SKM-1 treated with dmso at 0.1 percent for 144 hours (cell line): Measurements from ENCODE around the gene FBLL1.
"Not testable (repeated sequence)": the region's sequence is repeated elsewhere in the genome, so short reads cannot be mapped to it uniquely, and the experiment has no call there.

Source experiments
- DNase-seq: peaks from one replicate; lab custom pipeline; 2025; ENCODE audit not compliant: unreplicated experiment; lab: John Stamatoyannopoulos, UW

The FBLL1 gene

GRCh38 chr5:168550656-168551055 is 21.6 kb downstream of the FBLL1 start:
- DNase-seq, result no peak

- no peak for DNase-seq
Observed at GRCh38 chr5:168552146-168552545, 23.0 kb downstream of the FBLL1 start.

- no peak for DNase-seq
Observed at GRCh38 chr5:168553377-168554130, 24.4 kb downstream of the FBLL1 start.

GRCh38 chr5:168557389-168557788 is 28.3 kb downstream of the FBLL1 start:
- no peak for DNase-seq

GRCh38 chr5:168562279-168562678 is 33.2 kb downstream of the FBLL1 start:
- no peak for DNase-seq

GRCh38 chr5:168563959-168564358 is 34.9 kb downstream of the FBLL1 start:
- DNase-seq, result no peak

GRCh38 chr5:168568738-168569137 is 39.6 kb downstream of the FBLL1 start:
- no peak for DNase-seq

- no peak for DNase-seq
Observed at GRCh38 chr5:168570490-168571328, 41.6 kb downstream of the FBLL1 start.

- DNase-seq, result not testable (repeated sequence)
Observed at GRCh38 chr5:168573663-168574062, 44.6 kb downstream of the FBLL1 start.

- DNase-seq, result not testable (repeated sequence)
Observed at GRCh38 chr5:168574156-168574555, 45.1 kb downstream of the FBLL1 start.

GRCh38 chr5:168575391-168576372 is 46.6 kb downstream of the FBLL1 start:
- DNase-seq, result no peak

- DNase-seq, result no peak
Observed at GRCh38 chr5:168578006-168578405, 48.9 kb downstream of the FBLL1 start.

- peak; percentile 79 for DNase-seq
Observed at GRCh38 chr5:168578538-168579487, 49.7 kb downstream of the FBLL1 start, which contains the start of gene PANK3. Gene PANK3, minus strand, starts transcription at chr5:168579368. Its CDS starts 85 bp downstream, at chr5:168579283.

GRCh38 chr5:168579488-168580226 is 50.6 kb downstream of the FBLL1 start:
- peak; percentile 99 for DNase-seq

- no peak for DNase-seq
Observed at GRCh38 chr5:168580227-168580508, 51.1 kb downstream of the FBLL1 start.
